Germinal center (tissue), 1 donor: ENCODE measurements around the gene CCDC85C.

Experiments used
- DNase-seq: peaks from one replicate; pipeline ENCODE4 v3.0.0; 2012; ENCODE audit warnings: mixed read lengths, low spot score

Gene CCDC85C

GRCh38 chr14:99510556-99511139 lies 93.4 kb downstream of the CCDC85C start:
- no peak for DNase-seq

- DNase-seq = no peak
These were observed 94.0 kb downstream of the CCDC85C start for GRCh38 chr14:99509871-99510555.

- no peak for DNase-seq
These were observed 94.9 kb downstream of the CCDC85C start for GRCh38 chr14:99508896-99509629.

GRCh38 chr14:99507860-99508640 lies 96.0 kb downstream of the CCDC85C start:
- DNase-seq = no peak

- no peak for DNase-seq
These were observed 97.7 kb downstream of the CCDC85C start for GRCh38 chr14:99506276-99506675.

- DNase-seq = no peak
These were observed 98.9 kb downstream of the CCDC85C start for GRCh38 chr14:99505089-99505488.

GRCh38 chr14:99503848-99504453 lies 100.1 kb downstream of the CCDC85C start:
- no peak for DNase-seq

GRCh38 chr14:99502989-99503421 lies 101.0 kb downstream of the CCDC85C start:
- DNase-seq = no peak

- DNase-seq = no peak
These were observed 106.1 kb downstream of the CCDC85C start for GRCh38 chr14:99497894-99498293.

- no peak for DNase-seq
These were observed 106.7 kb downstream of the CCDC85C start for GRCh38 chr14:99497341-99497740.

GRCh38 chr14:99484106-99484505 lies 119.9 kb downstream of the CCDC85C start:
- DNase-seq = no peak

GRCh38 chr14:99481745-99482099 lies 122.3 kb downstream of the CCDC85C start:
- DNase-seq = peak; percentile 33

- DNase-seq = peak; percentile 99
These were observed 122.9 kb downstream of the CCDC85C start, which contains the start of gene CCNK for GRCh38 chr14:99480917-99481744. CCNK (plus strand) TSS chr14:99481409; CDS start chr14:99492678, 11,269 bp downstream.

- DNase-seq = peak; percentile 50
These were observed 123.8 kb downstream of the CCDC85C start, which contains the start of gene SETD3 for GRCh38 chr14:99479906-99480869. SETD3 (minus strand) TSS chr14:99480859; CDS start chr14:99465805, 15,054 bp downstream.

GRCh38 chr14:99479160-99479905 lies 124.7 kb downstream of the CCDC85C start:
- no peak for DNase-seq

- DNase-seq = no peak
These were observed 125.9 kb downstream of the CCDC85C start for GRCh38 chr14:99478128-99478527.

- no peak for DNase-seq
These were observed 127.1 kb downstream of the CCDC85C start for GRCh38 chr14:99476864-99477263.

- DNase-seq = no peak
These were observed 128.3 kb downstream of the CCDC85C start for GRCh38 chr14:99475660-99476059.

- DNase-seq = no peak
These were observed 128.8 kb downstream of the CCDC85C start for GRCh38 chr14:99475179-99475578.
